ENCODE measurements around the gene ORMDL2.

ORMDL2 gene

GRCh38 chr12:55838361-55838760 is 20.5 kb downstream of the ORMDL2 start:
- no peak for TF ChIP-seq CSRNP3 (CRISPR knock-in tag; IDR thresholded peaks at IDR 0.05)
- no peak for TF ChIP-seq ARNTL (CRISPR knock-in tag; IDR thresholded peaks at IDR 0.05; ENCODE audit: borderline replicate concordance, low read depth)
- no peak for TF ChIP-seq SNAI2 (CRISPR knock-in tag; IDR thresholded peaks at IDR 0.05)
- TF ChIP-seq RARB (CRISPR knock-in tag; IDR thresholded peaks at IDR 0.05), result no peak
- TF ChIP-seq CREB5 (CRISPR knock-in tag; IDR thresholded peaks at IDR 0.05; ENCODE audit: low read depth), result no peak
- no peak for TF ChIP-seq POU6F1 (CRISPR knock-in tag; IDR thresholded peaks at IDR 0.05; ENCODE audit: borderline replicate concordance, low read depth)
- no peak for TF ChIP-seq CSDC2 (CRISPR knock-in tag; IDR thresholded peaks at IDR 0.05)
- TF ChIP-seq, protein P1, sequence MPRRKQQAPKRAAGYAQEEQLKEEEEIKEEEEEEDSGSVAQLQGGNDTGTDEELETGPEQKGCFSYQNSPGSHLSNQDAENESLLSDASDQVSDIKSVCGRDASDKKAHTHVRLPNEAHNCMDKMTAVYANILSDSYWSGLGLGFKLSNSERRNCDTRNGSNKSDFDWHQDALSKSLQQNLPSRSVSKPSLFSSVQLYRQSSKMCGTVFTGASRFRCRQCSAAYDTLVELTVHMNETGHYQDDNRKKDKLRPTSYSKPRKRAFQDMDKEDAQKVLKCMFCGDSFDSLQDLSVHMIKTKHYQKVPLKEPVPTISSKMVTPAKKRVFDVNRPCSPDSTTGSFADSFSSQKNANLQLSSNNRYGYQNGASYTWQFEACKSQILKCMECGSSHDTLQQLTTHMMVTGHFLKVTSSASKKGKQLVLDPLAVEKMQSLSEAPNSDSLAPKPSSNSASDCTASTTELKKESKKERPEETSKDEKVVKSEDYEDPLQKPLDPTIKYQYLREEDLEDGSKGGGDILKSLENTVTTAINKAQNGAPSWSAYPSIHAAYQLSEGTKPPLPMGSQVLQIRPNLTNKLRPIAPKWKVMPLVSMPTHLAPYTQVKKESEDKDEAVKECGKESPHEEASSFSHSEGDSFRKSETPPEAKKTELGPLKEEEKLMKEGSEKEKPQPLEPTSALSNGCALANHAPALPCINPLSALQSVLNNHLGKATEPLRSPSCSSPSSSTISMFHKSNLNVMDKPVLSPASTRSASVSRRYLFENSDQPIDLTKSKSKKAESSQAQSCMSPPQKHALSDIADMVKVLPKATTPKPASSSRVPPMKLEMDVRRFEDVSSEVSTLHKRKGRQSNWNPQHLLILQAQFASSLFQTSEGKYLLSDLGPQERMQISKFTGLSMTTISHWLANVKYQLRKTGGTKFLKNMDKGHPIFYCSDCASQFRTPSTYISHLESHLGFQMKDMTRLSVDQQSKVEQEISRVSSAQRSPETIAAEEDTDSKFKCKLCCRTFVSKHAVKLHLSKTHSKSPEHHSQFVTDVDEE (CRISPR knock-in tag; IDR thresholded peaks at IDR 0.05), result no peak
- no peak for TF ChIP-seq ZNF8 (CRISPR knock-in tag; IDR thresholded peaks at IDR 0.05)
- TF ChIP-seq GLIS3 (CRISPR knock-in tag; IDR thresholded peaks at IDR 0.05), result no peak
- no peak for TF ChIP-seq PPARA (CRISPR knock-in tag; IDR thresholded peaks at IDR 0.05; ENCODE audit: borderline replicate concordance)
- no peak for TF ChIP-seq ZNF565 (CRISPR knock-in tag; conservative IDR thresholded peaks at IDR 0.05; ENCODE audit: low read depth)
- no peak for TF ChIP-seq OSR1 (CRISPR knock-in tag; IDR thresholded peaks at IDR 0.05)
- no peak for TF ChIP-seq BACH2 (CRISPR knock-in tag; IDR thresholded peaks at IDR 0.05; ENCODE audit: borderline replicate concordance)
- TF ChIP-seq ZC3H10 (CRISPR knock-in tag; IDR thresholded peaks at IDR 0.05), result no peak
- TF ChIP-seq, protein P2, sequence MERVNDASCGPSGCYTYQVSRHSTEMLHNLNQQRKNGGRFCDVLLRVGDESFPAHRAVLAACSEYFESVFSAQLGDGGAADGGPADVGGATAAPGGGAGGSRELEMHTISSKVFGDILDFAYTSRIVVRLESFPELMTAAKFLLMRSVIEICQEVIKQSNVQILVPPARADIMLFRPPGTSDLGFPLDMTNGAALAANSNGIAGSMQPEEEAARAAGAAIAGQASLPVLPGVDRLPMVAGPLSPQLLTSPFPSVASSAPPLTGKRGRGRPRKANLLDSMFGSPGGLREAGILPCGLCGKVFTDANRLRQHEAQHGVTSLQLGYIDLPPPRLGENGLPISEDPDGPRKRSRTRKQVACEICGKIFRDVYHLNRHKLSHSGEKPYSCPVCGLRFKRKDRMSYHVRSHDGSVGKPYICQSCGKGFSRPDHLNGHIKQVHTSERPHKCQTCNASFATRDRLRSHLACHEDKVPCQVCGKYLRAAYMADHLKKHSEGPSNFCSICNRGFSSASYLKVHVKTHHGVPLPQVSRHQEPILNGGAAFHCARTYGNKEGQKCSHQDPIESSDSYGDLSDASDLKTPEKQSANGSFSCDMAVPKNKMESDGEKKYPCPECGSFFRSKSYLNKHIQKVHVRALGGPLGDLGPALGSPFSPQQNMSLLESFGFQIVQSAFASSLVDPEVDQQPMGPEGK (CRISPR knock-in tag; IDR thresholded peaks at IDR 0.05; ENCODE audit: borderline replicate concordance), result no peak
- TF ChIP-seq ZFP30 (CRISPR knock-in tag; IDR thresholded peaks at IDR 0.05), result no peak
- no peak for TF ChIP-seq ZNF70 (CRISPR knock-in tag; IDR thresholded peaks at IDR 0.05)
- no peak for TF ChIP-seq TCF4 (CRISPR knock-in tag; IDR thresholded peaks at IDR 0.05; ENCODE audit: borderline replicate concordance)
- TF ChIP-seq ZFP3 (CRISPR knock-in tag; IDR thresholded peaks at IDR 0.05), result no peak
- no peak for ATAC-seq

- no peak for TF ChIP-seq ARNTL (CRISPR knock-in tag; IDR thresholded peaks at IDR 0.05; ENCODE audit: borderline replicate concordance, low read depth)
- TF ChIP-seq ZC3H10 (CRISPR knock-in tag; IDR thresholded peaks at IDR 0.05), result no peak
- TF ChIP-seq TCF4 (CRISPR knock-in tag; IDR thresholded peaks at IDR 0.05; ENCODE audit: borderline replicate concordance), result no peak
- no peak for TF ChIP-seq POU6F1 (CRISPR knock-in tag; IDR thresholded peaks at IDR 0.05; ENCODE audit: borderline replicate concordance, low read depth)
- no peak for TF ChIP-seq ZNF70 (CRISPR knock-in tag; IDR thresholded peaks at IDR 0.05)
- no peak for TF ChIP-seq SNAI2 (CRISPR knock-in tag; IDR thresholded peaks at IDR 0.05)
- TF ChIP-seq ZNF565 (CRISPR knock-in tag; conservative IDR thresholded peaks at IDR 0.05; ENCODE audit: low read depth), result no peak
- TF ChIP-seq CSDC2 (CRISPR knock-in tag; IDR thresholded peaks at IDR 0.05), result no peak
- no peak for TF ChIP-seq ESRRG (CRISPR knock-in tag; IDR thresholded peaks at IDR 0.05)
- no peak for TF ChIP-seq RARB (CRISPR knock-in tag; IDR thresholded peaks at IDR 0.05)
- no peak for TF ChIP-seq TOX (CRISPR knock-in tag; IDR thresholded peaks at IDR 0.05; ENCODE audit: borderline replicate concordance)
- no peak for TF ChIP-seq ISL1 (CRISPR knock-in tag; IDR thresholded peaks at IDR 0.05)
- no peak for TF ChIP-seq PPARA (CRISPR knock-in tag; IDR thresholded peaks at IDR 0.05; ENCODE audit: borderline replicate concordance)
- no peak for TF ChIP-seq OSR1 (CRISPR knock-in tag; IDR thresholded peaks at IDR 0.05)
- TF ChIP-seq ZFP30 (CRISPR knock-in tag; IDR thresholded peaks at IDR 0.05), result no peak
- TF ChIP-seq, protein P2 (CRISPR knock-in tag; IDR thresholded peaks at IDR 0.05; ENCODE audit: borderline replicate concordance), result no peak
- no peak for TF ChIP-seq CREB5 (CRISPR knock-in tag; IDR thresholded peaks at IDR 0.05; ENCODE audit: low read depth)
- no peak for ATAC-seq
These were observed 21.7 kb downstream of the ORMDL2 start for GRCh38 chr12:55839345-55840140.

Measured in SK-N-SH treated with all-trans-retinoic acid at 6 μM for 48 hours (cell line).